ENCODE results near the gene GRID1.

DNA sequence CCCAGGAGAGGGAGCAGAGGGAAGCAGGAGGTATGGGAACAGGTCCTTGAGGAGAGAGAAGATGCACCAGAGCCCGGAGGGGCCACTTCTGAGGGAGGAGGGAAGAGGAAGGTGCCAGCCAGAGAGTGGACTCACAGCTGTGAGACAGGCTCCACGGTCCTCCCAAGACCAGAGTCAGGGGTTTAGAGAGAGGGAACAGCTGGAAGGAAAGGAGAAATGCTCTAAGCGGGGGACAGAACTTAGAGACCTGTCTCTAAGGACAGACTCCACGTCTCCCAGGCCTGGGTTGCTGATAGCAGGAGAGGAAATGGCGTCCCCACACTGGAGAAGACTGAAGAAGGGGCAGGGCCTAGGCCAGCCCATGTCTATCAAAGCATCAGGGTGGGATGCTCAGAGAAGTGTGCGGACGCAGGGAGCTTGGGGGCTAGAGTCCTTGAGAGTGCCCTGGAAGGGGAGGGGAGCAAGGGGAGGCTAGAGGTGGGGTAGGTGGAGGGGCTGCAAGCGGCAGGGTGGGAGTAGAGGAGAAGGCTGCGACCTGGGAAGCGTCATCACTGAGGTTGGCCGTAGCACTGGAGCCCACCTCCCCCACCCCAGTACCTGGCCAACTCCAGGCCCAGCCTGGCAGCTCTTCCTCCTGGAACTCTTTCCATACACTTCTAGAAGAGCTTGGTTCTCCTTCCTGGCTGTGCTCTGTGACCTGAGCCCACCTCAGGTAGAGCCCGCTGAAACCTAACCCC is 25.6 kb upstream of the GRID1 start:
- TF ChIP-seq, protein P1, sequence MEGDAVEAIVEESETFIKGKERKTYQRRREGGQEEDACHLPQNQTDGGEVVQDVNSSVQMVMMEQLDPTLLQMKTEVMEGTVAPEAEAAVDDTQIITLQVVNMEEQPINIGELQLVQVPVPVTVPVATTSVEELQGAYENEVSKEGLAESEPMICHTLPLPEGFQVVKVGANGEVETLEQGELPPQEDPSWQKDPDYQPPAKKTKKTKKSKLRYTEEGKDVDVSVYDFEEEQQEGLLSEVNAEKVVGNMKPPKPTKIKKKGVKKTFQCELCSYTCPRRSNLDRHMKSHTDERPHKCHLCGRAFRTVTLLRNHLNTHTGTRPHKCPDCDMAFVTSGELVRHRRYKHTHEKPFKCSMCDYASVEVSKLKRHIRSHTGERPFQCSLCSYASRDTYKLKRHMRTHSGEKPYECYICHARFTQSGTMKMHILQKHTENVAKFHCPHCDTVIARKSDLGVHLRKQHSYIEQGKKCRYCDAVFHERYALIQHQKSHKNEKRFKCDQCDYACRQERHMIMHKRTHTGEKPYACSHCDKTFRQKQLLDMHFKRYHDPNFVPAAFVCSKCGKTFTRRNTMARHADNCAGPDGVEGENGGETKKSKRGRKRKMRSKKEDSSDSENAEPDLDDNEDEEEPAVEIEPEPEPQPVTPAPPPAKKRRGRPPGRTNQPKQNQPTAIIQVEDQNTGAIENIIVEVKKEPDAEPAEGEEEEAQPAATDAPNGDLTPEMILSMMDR (IDR thresholded peaks at IDR 0.05), result no peak
- no peak for TF ChIP-seq POLR2A (IDR thresholded peaks at IDR 0.05)

Measured in lower leg skin (tissue), 3 donors.